Mesendoderm (in vitro differentiated cells): ENCODE results near the gene CAPZB.

Experiments used
- DNase-seq: peaks from one replicate; pipeline ENCODE4 v3.0.0; 2013
- H2AK5ac ChIP-seq: 2 replicates; pipeline ENCODE4 v1.6.1; 2013; ENCODE audit warnings: low read length, inconsistent platforms
- H2BK120ac ChIP-seq: 2 replicates; pipeline ENCODE4 v1.6.1; 2013; ENCODE audit warnings: low read depth, mild to moderate bottlenecking, low read length, moderate library complexity, mixed read lengths
- H2BK15ac ChIP-seq: replicated peaks from 2 replicates; pipeline ENCODE4 v1.6.1; 2013; ENCODE audit warnings: low read depth, mild to moderate bottlenecking, moderate library complexity
- H2BK5ac ChIP-seq: 2 replicates; pipeline ENCODE4 v1.6.1; 2013; ENCODE audit warnings: low read length, inconsistent platforms
- H3K18ac ChIP-seq: 2 replicates; pipeline ENCODE4 v1.6.1; 2013; ENCODE audit warnings: mild to moderate bottlenecking, low read length, mixed read lengths
- H3K23ac ChIP-seq: one replicate; pipeline ENCODE4 v1.6.1; 2013; ENCODE audit warnings: low read length
- H3K27ac ChIP-seq: 2 replicates; pipeline ENCODE4 v1.5.1; 2013; ENCODE audit warnings: low read depth, mild to moderate bottlenecking, inconsistent platforms, low read length, moderate library complexity
- H3K27me3 ChIP-seq: 2 replicates; pipeline ENCODE4 v1.6.1; 2013; ENCODE audit warnings: low read length, control low read depth, mild to moderate bottlenecking, inconsistent platforms; ENCODE audit not compliant: insufficient read depth, poor library complexity
- H3K36me3 ChIP-seq: 2 replicates; pipeline ENCODE4 v1.6.1; 2013; ENCODE audit warnings: low read length, inconsistent platforms; ENCODE audit not compliant: control insufficient read depth, insufficient read depth
- H3K4ac ChIP-seq: one replicate; pipeline ENCODE4 v1.6.1; 2013; ENCODE audit warnings: low read depth, mild to moderate bottlenecking, low read length, moderate library complexity
- H3K4me1 ChIP-seq: 2 replicates; pipeline ENCODE4 v1.6.1; 2013; ENCODE audit warnings: low read depth, low read length, inconsistent platforms; ENCODE audit not compliant: control insufficient read depth
- H3K4me2 ChIP-seq: 2 replicates; pipeline ENCODE4 v1.6.1; 2013; ENCODE audit warnings: low read length
- H3K4me3 ChIP-seq: 2 replicates; pipeline ENCODE4 v1.5.1; 2013; ENCODE audit warnings: mild to moderate bottlenecking, low read length
- H3K56ac ChIP-seq: one replicate; pipeline ENCODE4 v1.6.1; 2013; ENCODE audit warnings: low read length
- H3K79me1 ChIP-seq: 2 replicates; pipeline ENCODE4 v1.6.1; 2013; ENCODE audit warnings: low read length, inconsistent platforms
- H3K79me2 ChIP-seq: 2 replicates; pipeline ENCODE4 v1.6.1; 2013; ENCODE audit warnings: mild to moderate bottlenecking, low read length; ENCODE audit not compliant: control insufficient read depth, insufficient read depth
- H3K9ac ChIP-seq: 2 replicates; pipeline ENCODE4 v1.6.1; 2013; ENCODE audit warnings: low read length, inconsistent platforms
- H4K5ac ChIP-seq: one replicate; pipeline ENCODE4 v1.6.1; 2013; ENCODE audit warnings: low read length
- H4K8ac ChIP-seq: one replicate; pipeline ENCODE4 v1.6.1; 2013; ENCODE audit warnings: low read depth, mild to moderate bottlenecking, control low read depth, low read length, moderate library complexity
- WGBS: extraction: QIAGEN DNeasy Blood & Tissue Kit; methylation state at CpG from one replicate; pipeline ENCODE4 v1.1.7; 2013; ENCODE audit warnings: low lambda C conversion rate, missing lambda C conversion rate; ENCODE audit not compliant: insufficient coverage; ENCODE audit errors: extremely low coverage; 5-methylcytosine and 5-hydroxymethylcytosine counted together

The CAPZB gene

GRCh38 chr1:19347533-19348172 lies 137.7 kb downstream of the CAPZB start:
- H3K18ac ChIP-seq: no peak overlapping the region
- H3K27ac ChIP-seq: no peak overlapping the region
- peaks cover 16% of the 10 kb centered on the region for H3K36me3 ChIP-seq
- H2BK5ac ChIP-seq: no peak overlapping the region
- no peak overlapping the region for H3K23ac ChIP-seq
- no peak for DNase-seq
- no peaks in the 10 kb centered on the region for H3K79me2 ChIP-seq
- H3K79me1 ChIP-seq: no peaks in the 10 kb centered on the region
- no peaks in the 10 kb centered on the region for H3K27me3 ChIP-seq
- H3K9ac ChIP-seq: no peak overlapping the region
- no peak overlapping the region for H4K8ac ChIP-seq
- H3K56ac ChIP-seq: no peak overlapping the region
- WGBS: no CpG with 5 or more reads among the region's 14 CpGs
- no peak overlapping the region for H3K4me2 ChIP-seq
- H3K4me3 ChIP-seq: no peak overlapping the region
- no peak overlapping the region for H2BK15ac ChIP-seq
- H3K4me1 ChIP-seq: no peaks in the 10 kb centered on the region
- H2AK5ac ChIP-seq: no peak overlapping the region
- no peak overlapping the region for H4K5ac ChIP-seq
- no peak overlapping the region for H3K4ac ChIP-seq
- no peak overlapping the region for H2BK120ac ChIP-seq

- peaks cover 13% of the 10 kb centered on the region for H3K36me3 ChIP-seq
- whole genome bisulfite sequencing: no CpG with 5 or more reads among the region's 6 CpGs
Measured at GRCh38 chr1:19346026-19346425, 139.3 kb downstream of the CAPZB start.

GRCh38 chr1:19345391-19345790 lies 139.9 kb downstream of the CAPZB start:
- no CpG with 5 or more reads among the region's 8 CpGs for WGBS

More at GRCh38 chr1:19346026-19346425, 139.3 kb downstream of the CAPZB start:
- Histone ChIP-seq H2BK5ac (no peak overlapping the region), H3K56ac (no peak overlapping the region), H3K79me1 (no peaks in the 10 kb centered on the region), H2BK15ac (no peak overlapping the region), H3K23ac (no peak overlapping the region), H2BK120ac (no peak overlapping the region), H3K4me3 (no peak overlapping the region), H3K4me1 (no peaks in the 10 kb centered on the region), H3K27me3 (no peaks in the 10 kb centered on the region), H4K8ac (no peak overlapping the region), H3K79me2 (no peaks in the 10 kb centered on the region), H3K27ac (no peak overlapping the region), H3K4me2 (no peak overlapping the region), H4K5ac (no peak overlapping the region), H3K9ac (no peak overlapping the region), H2AK5ac (no peak overlapping the region), H3K18ac (no peak overlapping the region), H3K4ac (no peak overlapping the region)
- no peak for DNase-seq

GRCh38 chr1:19344831-19345230 lies 140.5 kb downstream of the CAPZB start:
- Histone ChIP-seq H4K5ac (no peak overlapping the region), H2BK15ac (no peak overlapping the region), H2BK5ac (no peak overlapping the region), H3K27me3 (no peaks in the 10 kb centered on the region), H3K79me2 (no peaks in the 10 kb centered on the region), H3K4me2 (no peak overlapping the region), H3K23ac (no peak overlapping the region), H3K18ac (no peak overlapping the region), H3K4me3 (no peak overlapping the region), H2AK5ac (no peak overlapping the region), H3K79me1 (no peaks in the 10 kb centered on the region), H3K9ac (no peak overlapping the region), H2BK120ac (no peak overlapping the region), H3K4me1 (no peaks in the 10 kb centered on the region), H4K8ac (no peak overlapping the region), H3K4ac (no peak overlapping the region), H3K36me3 (peaks cover 11% of the 10 kb centered on the region), H3K56ac (no peak overlapping the region), H3K27ac (no peak overlapping the region)
- no CpG with 5 or more reads among the region's 11 CpGs for WGBS
- no peak for DNase-seq

More at GRCh38 chr1:19345391-19345790, 139.9 kb downstream of the CAPZB start:
- no peak overlapping the region for H3K56ac ChIP-seq
- H3K4me2 ChIP-seq: no peak overlapping the region
- no peak overlapping the region for H2AK5ac ChIP-seq
- no peak overlapping the region for H2BK120ac ChIP-seq
- no peaks in the 10 kb centered on the region for H3K4me1 ChIP-seq
- no peaks in the 10 kb centered on the region for H3K79me1 ChIP-seq
- H3K27ac ChIP-seq: no peak overlapping the region
- no peak overlapping the region for H3K9ac ChIP-seq
- H3K4me3 ChIP-seq: no peak overlapping the region
- H3K36me3 ChIP-seq: peaks cover 13% of the 10 kb centered on the region
- H3K79me2 ChIP-seq: no peaks in the 10 kb centered on the region
- no peak overlapping the region for H3K4ac ChIP-seq
- H2BK5ac ChIP-seq: no peak overlapping the region
- no peak for DNase-seq
- no peak overlapping the region for H3K23ac ChIP-seq
- H4K5ac ChIP-seq: no peak overlapping the region
- no peaks in the 10 kb centered on the region for H3K27me3 ChIP-seq
- no peak overlapping the region for H4K8ac ChIP-seq
- no peak overlapping the region for H3K18ac ChIP-seq
- H2BK15ac ChIP-seq: no peak overlapping the region

GRCh38 chr1:19344372-19344810 lies 140.9 kb downstream of the CAPZB start:
- peak; percentile 56 for DNase-seq
- H3K79me2 ChIP-seq: no peaks in the 10 kb centered on the region
- no peak overlapping the region for H4K5ac ChIP-seq
- no peak overlapping the region for H2AK5ac ChIP-seq
- no peaks in the 10 kb centered on the region for H3K79me1 ChIP-seq
- H3K18ac ChIP-seq: no peak overlapping the region
- H4K8ac ChIP-seq: no peak overlapping the region
- no peak overlapping the region for H3K27ac ChIP-seq
- H3K23ac ChIP-seq: no peak overlapping the region
- no peak overlapping the region for H2BK15ac ChIP-seq
- WGBS: no CpG with 5 or more reads among the region's 12 CpGs
- no peak overlapping the region for H2BK5ac ChIP-seq
- no peak overlapping the region for H3K56ac ChIP-seq
- no peaks in the 10 kb centered on the region for H3K27me3 ChIP-seq
- no peak overlapping the region for H3K4me3 ChIP-seq
- no peak overlapping the region for H2BK120ac ChIP-seq
- peaks cover under 1% of the 10 kb centered on the region for H3K4me1 ChIP-seq
- H3K9ac ChIP-seq: no peak overlapping the region
- H3K4ac ChIP-seq: no peak overlapping the region
- no peak overlapping the region for H3K4me2 ChIP-seq
- peaks cover 11% of the 10 kb centered on the region for H3K36me3 ChIP-seq
